WTC11 (cell line): Measurements from ENCODE around the gene FGFR4. TPM values are rescaled to one million over a fixed set of nuclear protein-coding genes. Genes with fewer than 3 reads are reported as not detected.

Experiments used
- ATAC-seq: fragments of 200-7000 bp; cut with Tn5 transposase; 2 replicates; pipeline ENCODE4 v1.10.0; 2021; ENCODE audit warnings: mild to moderate bottlenecking, moderate library complexity
- CTCF ChIA-PET: fragments of 300-600 bp; sonication (Branson Sonifier 250); formaldehyde crosslinking; loops from one replicate; lab custom pipeline; 2021; ENCODE audit warnings: antibody characterized with exemption; lab: Charles Lee
- POLR2A ChIA-PET: fragments of 350-600 bp; sonication (Branson Sonifier 250); formaldehyde crosslinking; loops from one replicate; lab custom pipeline; 2021; ENCODE audit warnings: antibody characterized with exemption; lab: Charles Lee
- DNase-seq: peaks from one replicate; pipeline ENCODE4 v3.0.0; 2021; ENCODE audit warnings: low spot score
- H3K27ac Mint-ChIP-seq: 2 replicates; pipeline ENCODE4 v1.8.0; 2021; ENCODE audit warnings: mixed read lengths
- H3K27me3 Mint-ChIP-seq: 2 replicates; pipeline ENCODE4 v1.8.0; 2021; ENCODE audit warnings: low read depth, mild to moderate bottlenecking, moderate library complexity, mixed read lengths
- H3K36me3 Mint-ChIP-seq: 2 replicates; pipeline ENCODE4 v1.8.0; 2021; ENCODE audit warnings: mixed read lengths
- H3K4me1 Mint-ChIP-seq: 2 replicates; pipeline ENCODE4 v1.8.0; 2022; ENCODE audit warnings: mixed read lengths
- H3K4me3 Mint-ChIP-seq: 2 replicates; pipeline ENCODE4 v1.8.0; 2021; ENCODE audit warnings: mild to moderate bottlenecking, moderate library complexity, mixed read lengths
- H3K9me3 Mint-ChIP-seq: 2 replicates; pipeline ENCODE4 v1.8.0; 2021; ENCODE audit warnings: mixed read lengths
- ARID4B ChIP-seq: sonication (generic); formaldehyde crosslinking; IDR thresholded peaks from 2 replicates; pipeline ENCODE4 v1.8.0; 2023; ENCODE audit warnings: missing genetic modification reagents, mild to moderate bottlenecking, borderline replicate concordance
- ATF6 ChIP-seq: sonication (generic); formaldehyde crosslinking; IDR thresholded peaks from 2 replicates; pipeline ENCODE4 v1.8.1; 2023; ENCODE audit warnings: mild to moderate bottlenecking, missing genetic modification reagents
- CREM ChIP-seq: sonication (generic); formaldehyde crosslinking; IDR thresholded peaks from 2 replicates; pipeline ENCODE4 v1.8.1; 2022; ENCODE audit warnings: mild to moderate bottlenecking, missing genetic modification reagents, moderate library complexity
- E2F5 ChIP-seq: sonication (generic); formaldehyde crosslinking; IDR thresholded peaks from 2 replicates; pipeline ENCODE4 v1.8.1; 2022; ENCODE audit warnings: mild to moderate bottlenecking, moderate library complexity, missing genetic modification reagents
- FOXJ3 ChIP-seq: sonication (generic); formaldehyde crosslinking; IDR thresholded peaks from 2 replicates; pipeline ENCODE4 v1.9.0; 2021; ENCODE audit warnings: missing genetic modification reagents, mild to moderate bottlenecking, borderline replicate concordance
- FOXK1 ChIP-seq: sonication (generic); formaldehyde crosslinking; IDR thresholded peaks from 2 replicates; pipeline ENCODE4 v1.8.0; 2022; ENCODE audit warnings: mild to moderate bottlenecking, moderate library complexity, missing genetic modification reagents
- FOXP1 ChIP-seq: sonication (generic); formaldehyde crosslinking; IDR thresholded peaks from 2 replicates; pipeline ENCODE4 v1.8.0; 2022; ENCODE audit warnings: missing genetic modification reagents, mild to moderate bottlenecking, moderate library complexity, borderline replicate concordance
- IRF2 ChIP-seq: sonication (generic); formaldehyde crosslinking; IDR thresholded peaks from 2 replicates; pipeline ENCODE4 v1.8.0; 2022; ENCODE audit warnings: low read depth, missing genetic modification reagents, borderline replicate concordance
- MLX ChIP-seq: sonication (generic); formaldehyde crosslinking; IDR thresholded peaks from 2 replicates; pipeline ENCODE4 v1.8.1; 2023; ENCODE audit warnings: mild to moderate bottlenecking, missing genetic modification reagents, moderate library complexity
- NR2C2 ChIP-seq: sonication (generic); formaldehyde crosslinking; IDR thresholded peaks from 2 replicates; pipeline ENCODE4 v1.8.0; 2022; ENCODE audit warnings: mild to moderate bottlenecking, missing genetic modification reagents
- PRDM15 ChIP-seq: sonication (generic); formaldehyde crosslinking; IDR thresholded peaks from 2 replicates; pipeline ENCODE4 v1.8.0; 2022; ENCODE audit warnings: missing genetic modification reagents
- RELA ChIP-seq: sonication (generic); formaldehyde crosslinking; IDR thresholded peaks from 2 replicates; pipeline ENCODE4 v1.8.1; 2022; ENCODE audit warnings: missing genetic modification reagents, mild to moderate bottlenecking, borderline replicate concordance
- SMAD3 ChIP-seq: sonication (generic); formaldehyde crosslinking; IDR thresholded peaks from 2 replicates; pipeline ENCODE4 v1.8.0; 2022; ENCODE audit warnings: missing genetic modification reagents, mild to moderate bottlenecking, borderline replicate concordance
- ZBTB21 ChIP-seq: sonication (generic); formaldehyde crosslinking; IDR thresholded peaks from 2 replicates; pipeline ENCODE4 v1.8.1; 2023; ENCODE audit warnings: mild to moderate bottlenecking, missing genetic modification reagents, borderline replicate concordance
- ZBTB43 ChIP-seq: sonication (generic); formaldehyde crosslinking; IDR thresholded peaks from 2 replicates; pipeline ENCODE4 v1.8.1; 2023; ENCODE audit warnings: mild to moderate bottlenecking, missing genetic modification reagents
- ZNF219 ChIP-seq: sonication (generic); formaldehyde crosslinking; IDR thresholded peaks from 2 replicates; pipeline ENCODE4 v1.8.0; 2023; ENCODE audit warnings: missing genetic modification reagents, mild to moderate bottlenecking, borderline replicate concordance
- ZNF232 ChIP-seq: sonication (generic); formaldehyde crosslinking; IDR thresholded peaks from 2 replicates; pipeline ENCODE4 v1.8.0; 2022; ENCODE audit warnings: mild to moderate bottlenecking, missing genetic modification reagents
- ZNF317 ChIP-seq: sonication (generic); formaldehyde crosslinking; IDR thresholded peaks from 2 replicates; pipeline ENCODE4 v1.8.1; 2023; ENCODE audit warnings: low read depth, mild to moderate bottlenecking, moderate library complexity, missing genetic modification reagents, borderline replicate concordance
- ZNF671 ChIP-seq: fragments of 250-450 bp; sonication (Bioruptor Pico); IDR thresholded peaks from 2 replicates; pipeline ENCODE4 v1.8.0; 2021; ENCODE audit warnings: mild to moderate bottlenecking
- total RNA-seq: library from RNA; stranded (reverse); gene quantifications from 3 replicates; pipeline ENCODE4 v1.2.3, GENCODE V29; 2021

The FGFR4 gene
- total RNA-seq, 1 experiment from 2014 or later = 108 TPM

- Mint-ChIP-seq H3K36me3 (peaks cover 26% of the 10 kb centered on the region), H3K4me1 (peaks cover 17% of the 10 kb centered on the region), H3K4me3 (no peak overlapping the region), H3K27me3 (no peaks in the 10 kb centered on the region), H3K27ac (no peak overlapping the region), H3K9me3 (no peaks in the 10 kb centered on the region)
- no peak for DNase-seq
- ChIA-PET CTCF (interaction anchor here (0.9 kb wide), 1 partner anchor 219 kb away, joined by 3 read pairs; no protein-coding TSS in a partner anchor), POLR2A (no interaction called here)
- TF ChIP-seq ATF6 (CRISPR knock-in tag) = no peak
- no peak for TF ChIP-seq ZNF232 (CRISPR knock-in tag)
- TF ChIP-seq SMAD3 (CRISPR knock-in tag) = no peak
- no peak for TF ChIP-seq FOXK1 (CRISPR knock-in tag)
- TF ChIP-seq ZBTB21 (CRISPR knock-in tag) = no peak
- no peak for TF ChIP-seq FOXP1 (CRISPR knock-in tag)
- no peak for TF ChIP-seq FOXJ3 (CRISPR knock-in tag)
- TF ChIP-seq ZNF219 (CRISPR knock-in tag) = no peak
- no peak for TF ChIP-seq NR2C2
- TF ChIP-seq IRF2 (CRISPR knock-in tag) = no peak
- TF ChIP-seq ARID4B (CRISPR knock-in tag) = no peak
- TF ChIP-seq MLX = no peak
- TF ChIP-seq RELA (CRISPR knock-in tag) = no peak
- no peak for TF ChIP-seq CREM (CRISPR knock-in tag)
- no peak for TF ChIP-seq ZBTB43 (CRISPR knock-in tag)
- no peak for TF ChIP-seq ZNF671
- TF ChIP-seq ZNF317 (CRISPR knock-in tag) = no peak
- no peak for TF ChIP-seq E2F5 (CRISPR knock-in tag)
- no peak for TF ChIP-seq PRDM15 (CRISPR knock-in tag)
- ATAC-seq = no peak
These were observed 4.5 kb downstream of the FGFR4 start for GRCh38 chr5:177091232-177091631.
